ENCODE data around the gene IL20RB.

The IL20RB gene

DNA sequence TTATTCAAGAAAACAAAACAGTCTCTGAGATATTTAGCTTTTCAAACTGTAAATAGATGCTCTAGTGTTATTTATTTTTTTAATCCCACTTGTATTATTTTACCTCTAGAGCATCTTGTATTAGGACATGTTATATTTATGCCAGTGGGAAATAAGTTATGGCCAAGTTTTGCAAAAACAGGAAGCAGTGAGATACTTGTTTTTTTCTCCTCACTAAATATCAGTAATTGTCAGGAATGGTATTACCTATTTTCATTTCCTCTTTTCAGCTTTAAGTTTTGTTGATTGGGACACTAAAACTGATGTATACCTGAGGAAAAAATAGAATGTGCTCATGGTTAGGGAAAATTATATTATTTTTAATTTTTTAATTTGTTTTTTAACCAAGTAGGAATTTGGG is 8.6 kb upstream of the IL20RB start:
- ChIA-PET CTCF (interaction anchor here (2.4 to 6.4 kb wide), 2 partner anchors 8 to 65 kb away, joined by 11 to 53 read pairs; partner anchors contain the start of gene IL20RB), POLR2A (no interaction called here)
- TF ChIP-seq, protein P1, sequence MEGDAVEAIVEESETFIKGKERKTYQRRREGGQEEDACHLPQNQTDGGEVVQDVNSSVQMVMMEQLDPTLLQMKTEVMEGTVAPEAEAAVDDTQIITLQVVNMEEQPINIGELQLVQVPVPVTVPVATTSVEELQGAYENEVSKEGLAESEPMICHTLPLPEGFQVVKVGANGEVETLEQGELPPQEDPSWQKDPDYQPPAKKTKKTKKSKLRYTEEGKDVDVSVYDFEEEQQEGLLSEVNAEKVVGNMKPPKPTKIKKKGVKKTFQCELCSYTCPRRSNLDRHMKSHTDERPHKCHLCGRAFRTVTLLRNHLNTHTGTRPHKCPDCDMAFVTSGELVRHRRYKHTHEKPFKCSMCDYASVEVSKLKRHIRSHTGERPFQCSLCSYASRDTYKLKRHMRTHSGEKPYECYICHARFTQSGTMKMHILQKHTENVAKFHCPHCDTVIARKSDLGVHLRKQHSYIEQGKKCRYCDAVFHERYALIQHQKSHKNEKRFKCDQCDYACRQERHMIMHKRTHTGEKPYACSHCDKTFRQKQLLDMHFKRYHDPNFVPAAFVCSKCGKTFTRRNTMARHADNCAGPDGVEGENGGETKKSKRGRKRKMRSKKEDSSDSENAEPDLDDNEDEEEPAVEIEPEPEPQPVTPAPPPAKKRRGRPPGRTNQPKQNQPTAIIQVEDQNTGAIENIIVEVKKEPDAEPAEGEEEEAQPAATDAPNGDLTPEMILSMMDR (IDR thresholded peaks at IDR 0.05; ENCODE audit: insufficient read depth, low read length, missing control alignments), result no peak
- H3K4me3 ChIP-seq (ENCODE audit: low read depth, low read length), result no peak overlapping the region
- no peak for DNase-seq (ENCODE audit: low read depth, low spot score)

- ChIA-PET POLR2A (no interaction called here), CTCF (interaction anchor here (1.0 to 6.4 kb wide), 2 partner anchors 9 to 64 kb away, joined by 4 to 53 read pairs; no protein-coding TSS in a partner anchor)
- no peak overlapping the region for H3K4me3 ChIP-seq (ENCODE audit: low read depth, low read length)
- DNase-seq (ENCODE audit: low read depth, low spot score), result no peak
- TF ChIP-seq, protein P1 (IDR thresholded peaks at IDR 0.05; ENCODE audit: insufficient read depth, low read length, missing control alignments), result no peak
Measured at GRCh38 chr3:136949708-136950107, 8.1 kb upstream of the IL20RB start.

DNA sequence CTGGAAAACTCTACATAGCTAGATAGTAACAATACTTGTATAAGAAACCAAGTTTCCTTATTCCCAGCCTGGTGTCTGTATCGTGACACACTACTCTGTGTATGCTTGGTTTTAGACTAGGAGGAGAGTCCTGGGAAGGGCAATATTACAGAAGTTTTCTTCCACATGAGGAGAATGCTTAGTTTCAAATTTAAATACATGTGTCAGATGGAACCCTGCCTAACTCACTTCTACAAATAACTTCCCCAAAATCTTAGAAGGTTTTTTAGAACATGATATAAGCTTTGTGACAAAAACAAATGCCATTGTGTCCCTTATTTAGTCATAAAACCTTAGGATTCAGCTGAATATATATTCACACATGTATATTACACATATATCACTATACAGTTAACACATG is 7.2 kb upstream of the IL20RB start:
- POLR2A ChIA-PET, result no interaction called here
- CTCF ChIA-PET, result interaction anchor here (0.8 to 6.4 kb wide), 6 partner anchors 8 to 63 kb away, joined by 3 to 53 read pairs (median 4); no protein-coding TSS in a partner anchor
- TF ChIP-seq, protein P1 (IDR thresholded peaks at IDR 0.05; ENCODE audit: insufficient read depth, low read length, missing control alignments), result no peak
- no peak overlapping the region for H3K4me3 ChIP-seq (ENCODE audit: low read depth, low read length)
- DNase-seq (ENCODE audit: low read depth, low spot score), result no peak

DNA sequence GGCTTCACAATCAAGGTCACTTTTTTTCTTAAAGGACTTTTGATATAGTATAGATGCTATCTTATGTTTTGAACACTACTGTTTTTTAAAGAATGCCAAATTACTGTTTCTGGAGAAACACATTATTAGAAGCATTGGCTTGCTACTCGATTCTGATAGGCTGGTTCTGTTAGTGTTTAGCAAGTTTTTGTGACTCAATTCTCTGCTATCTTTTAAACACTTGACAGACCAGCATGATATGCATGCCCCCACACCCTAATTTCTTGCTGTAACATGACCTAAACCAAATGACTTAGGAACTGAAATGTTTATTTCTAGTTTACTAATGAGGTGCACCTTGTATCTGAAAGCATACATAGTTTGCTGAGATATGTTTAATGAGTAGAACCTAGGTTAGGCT is 5.5 kb upstream of the IL20RB start:
- ChIA-PET POLR2A (no interaction called here), CTCF (interaction anchor here (6.4 kb wide), 1 partner anchor 61 kb away, joined by 53 read pairs; no protein-coding TSS in a partner anchor)

GRCh38 chr3:136954251-136954650 is 3.5 kb upstream of the IL20RB start:
- POLR2A ChIA-PET, result no interaction called here
- CTCF ChIA-PET, result no interaction called here
- no peak for DNase-seq (ENCODE audit: low read depth, low spot score)
- TF ChIP-seq, protein P1 (IDR thresholded peaks at IDR 0.05; ENCODE audit: insufficient read depth, low read length, missing control alignments), result no peak
- H3K4me3 ChIP-seq (ENCODE audit: low read depth, low read length), result no peak overlapping the region

More for the DNA sequence above, 5.5 kb upstream of the IL20RB start:
- DNase-seq (ENCODE audit: low read depth, low spot score), result no peak
- no peak overlapping the region for H3K4me3 ChIP-seq (ENCODE audit: low read depth, low read length)
- TF ChIP-seq, protein P1 (IDR thresholded peaks at IDR 0.05; ENCODE audit: insufficient read depth, low read length, missing control alignments), result no peak

DNA sequence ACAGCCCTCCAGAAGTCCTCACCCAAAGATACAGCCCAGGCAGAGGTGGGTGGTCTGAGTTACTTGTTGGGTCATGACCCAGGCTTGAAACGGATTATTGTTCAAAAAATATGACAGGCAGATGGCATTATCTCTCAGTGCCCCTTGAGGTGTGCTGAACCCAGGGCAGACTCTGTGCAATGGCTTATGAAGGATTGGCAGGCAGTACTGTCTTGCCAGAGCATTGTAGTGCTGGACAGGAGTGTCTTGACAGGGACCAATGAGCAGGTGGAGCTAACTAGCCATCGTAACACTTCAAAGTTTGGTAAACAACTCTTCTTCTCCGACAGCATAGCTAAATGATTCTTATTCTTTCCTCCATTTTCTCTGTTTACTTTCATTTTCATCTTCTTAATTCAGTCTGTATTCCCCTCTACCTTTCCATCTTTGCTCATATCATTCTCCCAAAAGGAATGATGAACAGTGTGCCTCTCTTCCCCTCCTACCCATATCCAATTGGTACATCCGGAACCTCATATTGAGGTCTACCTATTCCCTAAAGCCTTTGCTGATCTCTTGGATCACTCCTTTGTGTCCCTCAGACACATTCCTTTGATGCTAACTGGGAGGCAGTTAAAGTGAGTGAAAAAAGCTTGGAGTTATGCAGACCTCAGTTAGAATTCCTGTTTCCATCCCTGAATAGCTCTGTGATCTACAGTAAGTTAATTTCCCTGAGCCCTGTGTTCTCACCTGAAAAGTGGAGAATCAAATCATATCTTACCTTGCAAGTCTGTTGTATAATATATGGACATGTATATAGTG is 2.6 kb upstream of the IL20RB start:
- ChIA-PET CTCF (interaction anchor here (1.1 to 1.7 kb wide), 3 partner anchors 57 to 61 kb away, joined by 3 to 7 read pairs (median 4); no protein-coding TSS in a partner anchor), POLR2A (no interaction called here)
- TF ChIP-seq, protein P1 (IDR thresholded peaks at IDR 0.05; ENCODE audit: insufficient read depth, low read length, missing control alignments), result no peak
- H3K4me3 ChIP-seq (ENCODE audit: low read depth, low read length), result no peak overlapping the region
- DNase-seq (ENCODE audit: low read depth, low spot score), result no peak
